Lung microvascular endothelial cell (primary cell): ENCODE results near the gene PAPPA2. TPM values are rescaled to one million over a fixed set of nuclear protein-coding genes. Genes with fewer than 3 reads are reported as not detected.
A peak's percentile ranks its signal among the peaks of the same experiment; 100 is the strongest.

Experiments
- DNase-seq, 2 donors: peaks; one replicate each; pipeline versions ENCODE4 v3.0.0 to v3.0.0-alpha.2; 2010; ENCODE audit warnings: low read depth in 2 of 2
- total RNA-seq: library from RNA; depleted of rRNA; stranded (reverse); fragments of >200 nt; gene quantifications from 2 replicates; pipeline ENCODE4 v1.2.1, GENCODE V29; 2014

Gene PAPPA2
- total RNA-seq, 1 donor from 2014 or later = under 0.01 TPM

- DNase-seq = no peak
Observed at GRCh38 chr1:176501599-176501998, 38.6 kb downstream of the PAPPA2 start.

GRCh38 chr1:176504848-176505553 lies 42.0 kb downstream of the PAPPA2 start:
- DNase-seq = no peak

- DNase-seq = no peak
Observed at GRCh38 chr1:176512966-176513365, 50.0 kb downstream of the PAPPA2 start.

GRCh38 chr1:176515310-176515709 lies 52.3 kb downstream of the PAPPA2 start:
- DNase-seq = peak; percentile 9 to 72

GRCh38 chr1:176517484-176517883 lies 54.5 kb downstream of the PAPPA2 start:
- peak in 1 of 2 donors; percentile 50 for DNase-seq

GRCh38 chr1:176521211-176521610 lies 58.2 kb downstream of the PAPPA2 start:
- no peak for DNase-seq

GRCh38 chr1:176522310-176522845 lies 59.4 kb downstream of the PAPPA2 start:
- DNase-seq = no peak

GRCh38 chr1:176529395-176530090 lies 66.6 kb downstream of the PAPPA2 start:
- no peak for DNase-seq

GRCh38 chr1:176531036-176531435 lies 68.1 kb downstream of the PAPPA2 start:
- no peak for DNase-seq

- DNase-seq = no peak
Observed at GRCh38 chr1:176531921-176532897, 69.2 kb downstream of the PAPPA2 start.

- DNase-seq = no peak
Observed at GRCh38 chr1:176533020-176533419, 70.0 kb downstream of the PAPPA2 start.

- DNase-seq = no peak
Observed at GRCh38 chr1:176536588-176536987, 73.6 kb downstream of the PAPPA2 start.

- no peak for DNase-seq
Observed at GRCh38 chr1:176539018-176539417, 76.0 kb downstream of the PAPPA2 start.

GRCh38 chr1:176540428-176540827 lies 77.5 kb downstream of the PAPPA2 start:
- DNase-seq = no peak

GRCh38 chr1:176541663-176542062 lies 78.7 kb downstream of the PAPPA2 start:
- DNase-seq = no peak

GRCh38 chr1:176542352-176542751 lies 79.4 kb downstream of the PAPPA2 start:
- no peak for DNase-seq

- no peak for DNase-seq
Observed at GRCh38 chr1:176543360-176544129, 80.6 kb downstream of the PAPPA2 start.

- no peak for DNase-seq
Observed at GRCh38 chr1:176545034-176545639, 82.2 kb downstream of the PAPPA2 start.

- no peak for DNase-seq
Observed at GRCh38 chr1:176546825-176547224, 83.8 kb downstream of the PAPPA2 start.

- no peak for DNase-seq
Observed at GRCh38 chr1:176551146-176551545, 88.2 kb downstream of the PAPPA2 start.
